Measurements from ENCODE around the gene COL6A6.
"Not testable (repeated sequence)": the region's sequence is repeated elsewhere in the genome, so short reads cannot be mapped to it uniquely, and the experiment has no call there.

- not testable (repeated sequence) for TF ChIP-seq HDGF (IDR thresholded peaks at IDR 0.05; ENCODE audit: borderline replicate concordance); FOXK2 (IDR thresholded peaks at IDR 0.05); SP1 (IDR thresholded peaks at IDR 0.05); CTBP1 (IDR thresholded peaks at IDR 0.05; ENCODE audit: borderline replicate concordance); BHLHE40 (IDR thresholded peaks at IDR 0.05; ENCODE audit: borderline replicate concordance); ARNT (IDR thresholded peaks at IDR 0.05); SUZ12 (IDR thresholded peaks at IDR 0.05); LEF1 (IDR thresholded peaks at IDR 0.05; ENCODE audit: borderline replicate concordance); ELF4 (IDR thresholded peaks at IDR 0.05); FOXM1 (IDR thresholded peaks at IDR 0.05; ENCODE audit: borderline replicate concordance)
Measured at GRCh38 chr3:130547680-130548065, 30.7 kb downstream of the COL6A6 start.

Data from HEK293T (cell line).